ENCODE results near the gene CDHR1.

- TF ChIP-seq CTCF (IDR thresholded peaks at IDR 0.05), result peak; percentile 55 to 91 (median 82)
- no peak for TF ChIP-seq POLR2A (IDR thresholded peaks at IDR 0.05)
- TF ChIP-seq EP300 (IDR thresholded peaks at IDR 0.05), result no peak
- TF ChIP-seq POLR2AphosphoS5 (IDR thresholded peaks at IDR 0.05), result no peak
Observed at GRCh38 chr10:84264611-84265141, 70.3 kb downstream of the CDHR1 start.
